Smooth muscle cell (in vitro differentiated cells): ENCODE data around the gene RNF167. TPM values are rescaled to one million over a fixed set of nuclear protein-coding genes. Genes with fewer than 3 reads are reported as not detected.

Source experiments
- DNase-seq: peaks from one replicate; lab custom pipeline; 2025; ENCODE audit not compliant: unreplicated experiment; lab: John Stamatoyannopoulos, UW
- H2AFZ ChIP-seq: fragments of 200-600 bp; sonication (generic); 2 replicates; pipeline ENCODE4 v1.6.0; 2016; ENCODE audit warnings: antibody characterized with exemption, low read depth, mild to moderate bottlenecking
- H3F3A ChIP-seq: fragments of 200-600 bp; sonication (generic); 2 replicates; pipeline ENCODE4 v1.6.0; 2017; ENCODE audit warnings: antibody characterized with exemption, low read depth
- H3K27ac ChIP-seq: fragments of 200-600 bp; sonication (generic); 2 replicates; pipeline ENCODE4 v1.5.1; 2016; ENCODE audit warnings: low read depth, mild to moderate bottlenecking
- H3K27me3 ChIP-seq: fragments of 200-600 bp; sonication (generic); 2 replicates; pipeline ENCODE4 v1.6.1; 2016; ENCODE audit warnings: low read depth, mild to moderate bottlenecking
- H3K36me3 ChIP-seq: fragments of 200-600 bp; sonication (generic); 2 replicates; pipeline ENCODE4 v1.5.1; 2016; ENCODE audit warnings: low read depth
- H3K4me1 ChIP-seq: fragments of 200-600 bp; sonication (generic); 2 replicates; pipeline ENCODE4 v1.5.1; 2016; ENCODE audit warnings: low read depth
- H3K4me2 ChIP-seq: fragments of 200-600 bp; sonication (generic); 2 replicates; pipeline ENCODE4 v1.6.0; 2016; ENCODE audit warnings: mild to moderate bottlenecking
- H3K4me3 ChIP-seq: fragments of 200-600 bp; sonication (generic); 2 replicates; pipeline ENCODE4 v1.5.1; 2016; ENCODE audit warnings: mild to moderate bottlenecking
- H3K79me2 ChIP-seq: fragments of 200-600 bp; sonication (generic); 2 replicates; pipeline ENCODE4 v1.6.0; 2016; ENCODE audit warnings: low read depth, mild to moderate bottlenecking
- H3K9ac ChIP-seq: fragments of 200-600 bp; sonication (generic); 2 replicates; pipeline ENCODE4 v1.6.0; 2016; ENCODE audit warnings: low read depth
- H3K9me3 ChIP-seq: fragments of 200-600 bp; sonication (generic); replicated peaks from 2 replicates; pipeline ENCODE4 v1.5.1; 2016; ENCODE audit warnings: low read depth
- H4K20me1 ChIP-seq: fragments of 200-600 bp; sonication (generic); 2 replicates; pipeline ENCODE4 v1.6.0; 2016; ENCODE audit warnings: low read depth
- WGBS: methylation state at CpG from one replicate; pipeline ENCODE4 v1.1.7; 2016; ENCODE audit warnings: low lambda C conversion rate; 5-methylcytosine and 5-hydroxymethylcytosine counted together
- polyA plus RNA-seq: library from polyadenylated mRNA; unstranded; fragments of >200 nt; fragmentation: Nextera tagmentation; extraction: Ambion mirVana; gene quantifications from 2 replicates; pipeline ENCODE4 v1.2.1, GENCODE V29; 2016
- total RNA-seq: library from RNA; depleted of rRNA; stranded (reverse); fragments of >200 nt; gene quantifications from 2 replicates; pipeline ENCODE4 v1.2.3, GENCODE V29; 2014
- TF ChIP-seq, protein P1 (sequence below): fragments of 200-600 bp; sonication (generic); IDR thresholded peaks from 2 replicates; pipeline ENCODE4 v1.5.1; 2017; ENCODE audit warnings: borderline replicate concordance, mild to moderate bottlenecking, antibody characterized with exemption; ENCODE audit not compliant: insufficient read depth, poor library complexity, severe bottlenecking

RNF167 gene
- total and polyA plus RNA-seq, 2 experiments from 2014 or later = 39.6 to 59.4 TPM

DNA sequence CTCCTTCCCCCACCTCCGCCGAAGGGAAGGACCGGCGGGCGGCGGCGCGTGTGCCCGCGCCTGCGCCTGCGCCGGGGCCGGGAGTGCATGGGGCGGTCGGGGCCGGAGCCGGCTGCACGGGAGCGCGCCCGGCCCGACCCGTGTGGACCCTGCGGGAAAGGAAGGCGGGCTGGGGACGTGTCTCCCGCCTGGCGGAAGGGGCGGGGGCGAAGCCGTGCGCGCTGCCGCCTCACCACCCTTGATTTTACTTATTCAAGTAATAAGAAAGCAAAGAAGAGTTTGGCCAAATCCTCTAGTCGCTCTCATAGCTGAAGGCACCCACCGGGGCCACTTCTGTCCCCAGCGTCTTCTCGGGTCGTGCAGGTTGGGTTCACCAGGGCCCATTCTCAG, 8.9 kb downstream of the RNF167 start:
- under 1% methylated on average over 23 of the region's 40 CpGs for WGBS
- Histone ChIP-seq H3K27me3 (no peaks in the 10 kb centered on the region), H3K4me2 (peak overlapping the region; percentile 90), H3K9ac (peak overlapping the region; percentile 86), H2AFZ (peak overlapping the region; percentile 18), H3K4me3 (peak overlapping the region; percentile 96), H3K27ac (peak overlapping the region; percentile 96), H3K36me3 (no peaks in the 10 kb centered on the region), H3F3A (peaks cover 30% of the 10 kb centered on the region), H3K9me3 (no peaks in the 10 kb centered on the region), H3K79me2 (peaks cover 39% of the 10 kb centered on the region), H4K20me1 (peaks cover 37% of the 10 kb centered on the region), H3K4me1 (peaks cover 29% of the 10 kb centered on the region)
- peak; percentile 87 for DNase-seq
- TF ChIP-seq, protein P1, sequence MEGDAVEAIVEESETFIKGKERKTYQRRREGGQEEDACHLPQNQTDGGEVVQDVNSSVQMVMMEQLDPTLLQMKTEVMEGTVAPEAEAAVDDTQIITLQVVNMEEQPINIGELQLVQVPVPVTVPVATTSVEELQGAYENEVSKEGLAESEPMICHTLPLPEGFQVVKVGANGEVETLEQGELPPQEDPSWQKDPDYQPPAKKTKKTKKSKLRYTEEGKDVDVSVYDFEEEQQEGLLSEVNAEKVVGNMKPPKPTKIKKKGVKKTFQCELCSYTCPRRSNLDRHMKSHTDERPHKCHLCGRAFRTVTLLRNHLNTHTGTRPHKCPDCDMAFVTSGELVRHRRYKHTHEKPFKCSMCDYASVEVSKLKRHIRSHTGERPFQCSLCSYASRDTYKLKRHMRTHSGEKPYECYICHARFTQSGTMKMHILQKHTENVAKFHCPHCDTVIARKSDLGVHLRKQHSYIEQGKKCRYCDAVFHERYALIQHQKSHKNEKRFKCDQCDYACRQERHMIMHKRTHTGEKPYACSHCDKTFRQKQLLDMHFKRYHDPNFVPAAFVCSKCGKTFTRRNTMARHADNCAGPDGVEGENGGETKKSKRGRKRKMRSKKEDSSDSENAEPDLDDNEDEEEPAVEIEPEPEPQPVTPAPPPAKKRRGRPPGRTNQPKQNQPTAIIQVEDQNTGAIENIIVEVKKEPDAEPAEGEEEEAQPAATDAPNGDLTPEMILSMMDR = no peak

GRCh38 chr17:4949321-4950074, 9.4 kb downstream of the RNF167 start:
- Histone ChIP-seq H3K9me3 (no peaks in the 10 kb centered on the region), H3K9ac (peak overlapping the region; percentile 86), H4K20me1 (peaks cover 32% of the 10 kb centered on the region), H2AFZ (peak overlapping the region; percentile 18), H3K79me2 (peaks cover 35% of the 10 kb centered on the region), H3F3A (peaks cover 26% of the 10 kb centered on the region), H3K4me1 (peaks cover 29% of the 10 kb centered on the region), H3K36me3 (no peaks in the 10 kb centered on the region), H3K4me3 (peak overlapping the region; percentile 96), H3K27me3 (no peaks in the 10 kb centered on the region), H3K27ac (peak overlapping the region; percentile 96), H3K4me2 (peak overlapping the region; percentile 90)
- TF ChIP-seq, protein P1 = no peak
- WGBS = 0% methylated on average over 13 of the region's 75 CpGs
- DNase-seq = peak; percentile 83

- no peaks in the 10 kb centered on the region for H3K9me3 ChIP-seq
- no peaks in the 10 kb centered on the region for H3K27me3 ChIP-seq
- peaks cover 25% of the 10 kb centered on the region for H4K20me1 ChIP-seq
- H3K4me3 ChIP-seq = peak overlapping the region; percentile 96
- H3K36me3 ChIP-seq = no peaks in the 10 kb centered on the region
- H3K9ac ChIP-seq = peak overlapping the region; percentile 72
- peak overlapping the region; percentile 90 for H3K4me2 ChIP-seq
- peak overlapping the region; percentile 96 for H3K27ac ChIP-seq
- peaks cover 22% of the 10 kb centered on the region for H3F3A ChIP-seq
- no peak for DNase-seq
- peak overlapping the region; percentile 74 for H2AFZ ChIP-seq
- peaks cover 29% of the 10 kb centered on the region for H3K4me1 ChIP-seq
- 3% methylated on average over 33 of the region's 52 CpGs for WGBS
- TF ChIP-seq, protein P1 = no peak
- H3K79me2 ChIP-seq = peaks cover 28% of the 10 kb centered on the region
Measured at GRCh38 chr17:4950075-4950745, 10.1 kb downstream of the RNF167 start.
